ENCODE results near the gene RABL6. TPM values are rescaled to one million over a fixed set of nuclear protein-coding genes. Genes with fewer than 3 reads are reported as not detected.

RABL6 gene
- total and polyA plus RNA-seq, 7 donors: 36.0 to 103 (median 55.9) TPM

- DNase-seq: no peak
- intact Hi-C loops (cut with DNase I): no loop called here
- Histone ChIP-seq H3K4me3 (no peak overlapping the region), H3K36me3 (peaks cover 14 to 95% (median 57%) of the 10 kb centered on the region in 4 donors), H3K27me3 (no peaks in the 10 kb centered on the region), H3K9me3 (no peaks in the 10 kb centered on the region), H3K4me1 (no peaks in the 10 kb centered on the region), H3K27ac (no peak overlapping the region)
- WGBS, 2 donors: 94 to 95% methylated on average over 14 of the region's 14 CpGs
- TF ChIP-seq POLR2AphosphoS5 (IDR thresholded peaks at IDR 0.05) (no peak), EP300 (IDR thresholded peaks at IDR 0.05) (no peak)
These were observed 20.2 kb downstream of the RABL6 start for GRCh38 chr9:136827794-136828473.

GRCh38 chr9:136828474-136829140 is 20.9 kb downstream of the RABL6 start:
- intact Hi-C loops (cut with DNase I): no loop called here
- TF ChIP-seq EP300 (IDR thresholded peaks at IDR 0.05) (no peak), CTCF (IDR thresholded peaks at IDR 0.05) (no peak), POLR2AphosphoS5 (IDR thresholded peaks at IDR 0.05) (no peak), POLR2A (IDR thresholded peaks at IDR 0.05) (no peak)
- Histone ChIP-seq H3K9me3 (no peaks in the 10 kb centered on the region), H3K27me3 (no peaks in the 10 kb centered on the region), H3K27ac (no peak overlapping the region), H3K4me1 (no peaks in the 10 kb centered on the region), H3K4me3 (no peak overlapping the region), H3K36me3 (peaks cover 14 to 91% (median 57%) of the 10 kb centered on the region in 4 donors)
- DNase-seq: no peak
- WGBS, 2 donors: 95% methylated on average over 31 of the region's 31 CpGs

GRCh38 chr9:136829412-136829811 is 21.7 kb downstream of the RABL6 start:
- DNase-seq: no peak
- TF ChIP-seq POLR2A (IDR thresholded peaks at IDR 0.05) (no peak), CTCF (IDR thresholded peaks at IDR 0.05) (no peak)
- peaks cover 14 to 85% (median 53%) of the 10 kb centered on the region in 4 donors for H3K36me3 ChIP-seq

GRCh38 chr9:136829981-136830885 is 22.5 kb downstream of the RABL6 start:
- Histone ChIP-seq H3K9me3 (no peaks in the 10 kb centered on the region), H3K36me3 (peaks cover 14 to 77% (median 46%) of the 10 kb centered on the region in 4 donors), H3K27me3 (no peaks in the 10 kb centered on the region), H3K4me1 (no peaks in the 10 kb centered on the region), H3K4me3 (no peak overlapping the region), H3K27ac (no peak overlapping the region)
- no peak for TF ChIP-seq POLR2A (IDR thresholded peaks at IDR 0.05)
- no peak for TF ChIP-seq POLR2AphosphoS5 (IDR thresholded peaks at IDR 0.05)
- no peak for TF ChIP-seq EP300 (IDR thresholded peaks at IDR 0.05)
- no peak for TF ChIP-seq CTCF (IDR thresholded peaks at IDR 0.05)
- 88 to 93% methylated on average over 41 of the region's 41 CpGs for WGBS, 2 donors
- intact Hi-C loops (cut with DNase I): no loop called here
- DNase-seq: no peak

More at GRCh38 chr9:136829412-136829811, 21.7 kb downstream of the RABL6 start:
- H3K9me3 ChIP-seq: no peaks in the 10 kb centered on the region
- no peak overlapping the region for H3K4me3 ChIP-seq
- no peaks in the 10 kb centered on the region for H3K4me1 ChIP-seq
- no peaks in the 10 kb centered on the region for H3K27me3 ChIP-seq
- 94% methylated on average over 14 of the region's 14 CpGs for WGBS, 2 donors
- intact Hi-C loops (cut with DNase I): no loop called here
- no peak overlapping the region for H3K27ac ChIP-seq
